ENCODE results near the gene ACSL6.
"Not testable (repeated sequence)": the region's sequence is repeated elsewhere in the genome, so short reads cannot be mapped to it uniquely, and the experiment has no call there.

Gene ACSL6

DNA sequence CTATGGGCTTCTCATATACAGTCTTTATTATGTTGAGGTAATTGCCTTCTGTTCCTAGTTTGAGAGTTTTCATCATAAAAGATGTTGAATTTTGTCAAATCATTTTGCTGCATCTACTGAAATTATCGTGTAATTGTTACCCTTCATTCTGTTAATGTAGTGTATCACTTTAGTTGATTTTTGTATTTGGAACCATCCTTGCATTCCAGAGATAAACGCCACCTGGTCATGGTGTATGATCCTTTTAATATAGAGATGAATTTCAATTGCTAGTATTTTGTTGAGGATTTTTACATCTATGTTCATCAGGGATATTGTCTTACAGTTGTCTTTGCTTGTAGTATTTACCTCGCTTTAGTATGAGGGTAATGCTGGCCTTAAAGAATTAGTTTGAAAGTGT, 85.3 kb downstream of the ACSL6 start:
- no peak for DNase-seq

DNA sequence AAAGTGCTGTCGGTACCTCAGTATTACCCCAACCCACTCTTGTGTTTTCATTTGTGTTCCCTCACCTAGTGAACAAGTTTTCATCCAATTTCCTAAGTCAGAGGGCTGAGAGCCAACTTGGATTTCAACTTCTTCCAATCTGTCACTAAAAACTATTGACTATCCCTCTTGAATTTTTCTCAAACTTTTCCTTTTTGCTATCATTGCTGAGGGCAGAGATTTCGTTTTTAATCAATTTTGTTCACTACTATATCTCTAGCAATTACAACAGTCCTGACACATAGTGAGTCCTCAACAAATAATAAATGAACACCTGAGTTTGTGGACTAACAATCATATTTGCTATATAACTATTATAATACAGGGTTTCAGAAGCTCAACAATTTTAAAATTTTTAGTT, 95.0 kb downstream of the ACSL6 start:
- DNase-seq, result no peak

DNA sequence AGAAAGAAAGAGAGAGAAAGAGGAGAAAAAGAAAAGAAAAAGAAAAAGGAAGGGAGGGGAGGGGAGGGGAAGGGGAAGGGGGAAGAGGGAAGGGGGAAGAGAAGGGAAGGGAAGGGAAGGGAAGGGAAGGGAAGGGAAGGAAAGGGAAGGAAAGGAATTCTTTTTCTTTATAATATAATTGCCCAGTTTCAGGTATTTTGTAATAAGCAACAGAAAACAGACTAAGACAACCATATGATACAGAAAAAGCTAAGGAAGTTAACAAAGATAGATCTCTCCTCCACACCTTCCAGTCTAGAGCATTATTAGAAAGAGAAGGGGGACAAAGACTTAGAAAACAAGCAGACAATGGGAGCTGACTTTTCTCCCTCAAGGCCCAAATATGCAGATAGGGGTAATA, 97.0 kb downstream of the ACSL6 start:
- no peak for DNase-seq

DNA sequence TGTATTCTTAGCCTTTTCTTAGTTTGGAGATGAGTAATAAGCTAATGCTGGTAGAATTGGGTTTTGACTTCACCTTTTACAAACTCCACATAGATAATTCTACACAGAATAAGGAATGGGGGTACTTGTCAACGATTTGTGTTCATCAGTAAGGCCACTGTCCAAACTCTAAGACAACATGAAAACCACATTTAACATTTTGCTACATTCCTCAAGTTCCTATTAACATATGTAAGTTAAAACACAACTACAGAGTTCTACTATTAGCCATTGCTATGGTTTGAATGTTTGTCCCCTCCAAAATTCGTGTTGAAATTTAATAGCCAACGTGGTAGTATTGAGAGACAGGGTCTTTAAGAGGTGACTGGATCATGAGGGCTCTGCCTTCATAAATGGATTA, 97.9 kb downstream of the ACSL6 start:
- DNase-seq, result no peak

DNA sequence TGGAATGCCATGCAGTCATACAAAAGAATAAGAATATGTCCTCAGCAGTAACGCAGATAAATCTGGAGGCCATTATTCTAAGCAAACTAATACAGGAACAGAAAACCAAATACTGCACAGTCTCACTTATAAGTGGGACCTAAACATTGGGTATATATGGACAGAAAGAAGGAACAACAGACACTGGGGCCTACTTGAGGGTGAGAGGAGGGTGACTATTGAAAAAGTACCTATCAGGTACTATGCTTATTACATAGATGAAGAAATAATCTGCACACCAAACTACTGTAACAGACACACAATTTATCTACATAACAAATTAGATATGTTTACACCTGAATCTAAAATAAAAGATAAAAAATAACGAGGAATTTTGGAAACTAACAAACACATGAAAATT, 104.8 kb downstream of the ACSL6 start:
- DNase-seq, result no peak

DNA sequence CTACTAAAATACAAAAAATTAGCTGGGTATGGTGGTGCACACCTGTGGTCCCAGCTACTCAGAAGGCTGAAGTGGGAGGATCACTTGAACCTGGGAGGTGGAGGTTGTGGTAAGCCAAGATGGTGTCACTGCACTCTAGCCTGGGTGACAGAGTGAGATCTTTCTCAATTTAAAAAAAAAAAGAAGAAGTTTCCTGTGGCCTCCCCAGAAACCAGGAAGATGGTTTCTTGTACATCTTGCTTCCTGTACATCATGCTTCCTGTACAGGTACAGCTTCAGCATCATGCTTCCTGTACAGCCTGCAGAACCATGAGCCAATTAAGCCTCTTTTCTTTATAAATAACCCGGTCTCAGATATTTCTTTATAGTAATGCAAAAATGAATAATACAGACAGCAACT, 109.2 kb downstream of the ACSL6 start:
- not testable (repeated sequence) for DNase-seq
